ENCODE data around the gene ASPRV1.

GRCh38 chr2:69945941-69946340 is 15.5 kb downstream of the ASPRV1 start:
- no peak for TF ChIP-seq TCF7 (CRISPR knock-in tag; IDR thresholded peaks at IDR 0.05; ENCODE audit: low read depth)
- no peak for TF ChIP-seq USF2 (CRISPR knock-in tag; IDR thresholded peaks at IDR 0.05)
- no peak for TF ChIP-seq CTCF (IDR thresholded peaks at IDR 0.05)
- no peak for TF ChIP-seq NFYB (CRISPR knock-in tag; conservative IDR thresholded peaks at IDR 0.05; ENCODE audit: low read depth)
- no peak for TF ChIP-seq ZBTB43 (CRISPR knock-in tag; IDR thresholded peaks at IDR 0.05)
